ENCODE results near the gene FDPS.
A peak's percentile ranks its signal among the peaks of the same experiment; 100 is the strongest.

Gene FDPS

GRCh38 chr1:155308493-155309422, at the start of gene FDPS:
Gene FDPS (plus strand): TSS chr1:155308866. CDS start chr1:155309790, 924 bp downstream.
- peak; percentile 87 to 92 (median 90) for DNase-seq

GRCh38 chr1:155260276-155260675, 48.4 kb upstream of the FDPS start:
- no peak for DNase-seq

- no peak for DNase-seq
These were observed 47.2 kb upstream of the FDPS start for GRCh38 chr1:155261493-155261851.

GRCh38 chr1:155261852-155262673, 46.6 kb upstream of the FDPS start, which contains the start of gene SCAMP3:
Gene SCAMP3 (minus strand): TSS chr1:155262360. CDS start chr1:155262151, 209 bp downstream.
- DNase-seq, result peak; percentile 64 to 71 (median 66)

GRCh38 chr1:155263067-155263466, 45.6 kb upstream of the FDPS start:
- no peak for DNase-seq

GRCh38 chr1:155266553-155266952, 42.1 kb upstream of the FDPS start:
- no peak for DNase-seq

- DNase-seq, result no peak
These were observed 41.3 kb upstream of the FDPS start for GRCh38 chr1:155267373-155267772.

GRCh38 chr1:155268630-155269029, 40.0 kb upstream of the FDPS start:
- DNase-seq, result no peak

GRCh38 chr1:155269381-155269780, 39.3 kb upstream of the FDPS start:
- DNase-seq, result no peak

GRCh38 chr1:155272466-155273342, 36.0 kb upstream of the FDPS start:
- peak in 2 of 4 experiments; percentile 47 to 55 for DNase-seq

GRCh38 chr1:155273343-155274245, 35.1 kb upstream of the FDPS start, which contains the start of gene CLK2:
Gene CLK2 (minus strand): TSS chr1:155273504. CDS start chr1:155270977, 2,527 bp downstream.
- DNase-seq, result peak; percentile 88 to 95 (median 92)

- DNase-seq, result peak; percentile 63 to 89 (median 72)
These were observed 31.4 kb upstream of the FDPS start, which contains the start of gene HCN3 for GRCh38 chr1:155277070-155277901. Gene HCN3 (plus strand): TSS chr1:155277463. CDS start chr1:155277591, 128 bp downstream.

GRCh38 chr1:155277902-155278688, 30.6 kb upstream of the FDPS start:
- DNase-seq, result peak; percentile 42 to 57 (median 52)

- no peak for DNase-seq
These were observed 29.9 kb upstream of the FDPS start for GRCh38 chr1:155278689-155279160.

GRCh38 chr1:155279268-155279667, 29.4 kb upstream of the FDPS start:
- no peak for DNase-seq

- no peak for DNase-seq
These were observed 26.1 kb upstream of the FDPS start for GRCh38 chr1:155282488-155283091.

GRCh38 chr1:155284476-155284875, 24.2 kb upstream of the FDPS start:
- DNase-seq, result no peak

GRCh38 chr1:155285063-155285462, 23.6 kb upstream of the FDPS start:
- DNase-seq, result no peak

GRCh38 chr1:155285631-155286044, 23.0 kb upstream of the FDPS start:
- no peak for DNase-seq

Data from activated CD4-positive, CD25-positive, alpha-beta regulatory T cell (primary cell).